ENCODE measurements around the gene LRRD1.
"Not testable (repeated sequence)": the region's sequence is repeated elsewhere in the genome, so short reads cannot be mapped to it uniquely, and the experiment has no call there.

Gene LRRD1

DNA sequence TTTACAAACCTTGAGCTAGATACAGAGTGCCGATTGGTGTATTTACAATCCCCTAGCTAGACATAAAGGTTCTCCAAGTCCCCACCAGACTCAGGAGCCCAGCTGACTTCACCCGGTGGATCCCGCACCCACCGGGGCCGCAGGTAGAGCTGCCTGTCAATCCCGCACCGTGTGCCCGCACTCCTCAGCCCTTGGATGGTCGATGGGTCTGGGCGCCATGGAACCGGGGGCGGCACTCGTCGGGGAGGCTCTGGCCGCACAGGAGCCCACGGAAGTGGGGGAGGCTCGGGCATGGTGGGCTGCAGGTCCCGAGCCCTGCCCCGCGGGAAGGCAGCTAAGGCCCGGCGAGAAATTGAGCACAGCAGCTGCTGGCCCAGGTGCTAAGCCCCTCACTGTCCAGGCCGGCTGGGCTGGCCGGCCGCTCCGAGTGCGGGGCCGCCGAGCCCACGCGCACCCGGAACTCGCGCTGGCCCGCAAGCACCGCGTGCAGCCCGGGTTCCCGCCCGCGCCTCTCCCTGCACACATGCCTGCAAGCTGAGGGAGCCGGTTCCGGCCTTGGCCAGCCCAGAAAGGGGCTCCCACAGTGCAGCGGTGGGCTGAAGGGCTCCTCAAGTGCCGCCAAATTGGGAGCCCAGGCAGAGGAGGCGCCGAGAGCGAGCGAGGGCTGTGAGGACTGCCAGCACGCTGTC, 35.6 kb downstream of the LRRD1 start:
- FAIRE-seq; DNase-seq (ENCODE audit: extremely low spot score, insufficient read length, low read depth): not testable (repeated sequence)

DNA sequence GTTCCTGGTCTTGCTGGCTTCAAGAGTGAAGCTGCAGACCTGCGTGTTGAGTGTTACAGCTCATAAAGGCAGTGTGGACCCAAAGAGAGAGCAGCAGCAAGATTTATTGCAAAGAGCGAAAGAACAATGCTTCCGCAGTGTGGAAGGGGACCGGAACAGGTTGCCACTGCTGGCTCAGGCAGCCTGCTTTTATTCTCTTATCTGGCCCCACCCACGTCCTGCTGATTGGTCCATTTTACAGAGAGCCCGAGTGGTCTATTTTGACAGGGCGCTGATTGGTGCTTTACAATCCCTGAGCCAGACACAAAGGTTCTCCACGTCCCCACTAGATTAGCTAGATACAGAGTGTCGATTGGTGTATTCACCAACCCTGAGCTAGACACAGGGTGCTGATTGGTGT, 36.2 kb downstream of the LRRD1 start:
- FAIRE-seq; DNase-seq (ENCODE audit: extremely low spot score, insufficient read length, low read depth): not testable (repeated sequence)

GRCh38 chr7:92141161-92141560, 37.8 kb downstream of the LRRD1 start:
- no peak for DNase-seq (ENCODE audit: extremely low spot score, insufficient read length, low read depth)
- no peak for FAIRE-seq

GRCh38 chr7:92137557-92137956, 41.4 kb downstream of the LRRD1 start:
- no peak for DNase-seq (ENCODE audit: extremely low spot score, insufficient read length, low read depth)
- no peak for FAIRE-seq

- DNase-seq (ENCODE audit: extremely low spot score, insufficient read length, low read depth) (peak; percentile 12), FAIRE-seq (no peak)
These were observed 43.7 kb downstream of the LRRD1 start for GRCh38 chr7:92135052-92135889.

- peak; percentile 87 for DNase-seq (ENCODE audit: extremely low spot score, insufficient read length, low read depth)
- FAIRE-seq, result peak; percentile 80
These were observed 44.5 kb downstream of the LRRD1 start, which contains the start of gene CYP51A1 for GRCh38 chr7:92134271-92135051. Gene CYP51A1, minus strand, starts transcription at chr7:92134477. Its CDS starts 113 bp downstream, at chr7:92134364.

DNA sequence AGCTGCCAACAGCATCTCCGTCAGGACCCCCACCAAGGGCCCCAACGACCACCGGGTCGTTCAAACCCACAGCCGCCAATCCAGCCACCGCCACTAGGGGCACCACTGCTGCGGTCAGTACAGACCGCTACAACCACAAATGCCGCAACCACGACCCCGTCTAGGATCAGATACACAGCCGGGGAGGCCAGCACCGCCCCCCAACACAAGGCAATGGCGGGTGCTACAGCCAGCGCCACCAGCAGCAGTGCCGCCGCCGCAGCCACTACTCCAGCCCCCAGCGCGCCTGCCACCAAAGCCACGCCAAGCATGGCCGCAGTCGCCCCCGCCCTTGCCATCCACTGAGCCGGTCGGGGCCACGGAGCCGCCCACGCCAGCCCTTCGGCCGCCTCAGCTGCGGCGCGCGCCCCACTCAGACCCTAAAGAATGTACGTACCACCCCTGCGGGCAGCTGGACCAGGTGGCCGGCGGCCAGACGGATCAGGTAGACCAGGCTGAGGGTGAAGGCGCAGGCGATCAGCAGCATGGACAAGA, 45.1 kb downstream of the LRRD1 start:
- FAIRE-seq, result no peak
- peak; percentile 17 for DNase-seq (ENCODE audit: extremely low spot score, insufficient read length, low read depth)

DNA sequence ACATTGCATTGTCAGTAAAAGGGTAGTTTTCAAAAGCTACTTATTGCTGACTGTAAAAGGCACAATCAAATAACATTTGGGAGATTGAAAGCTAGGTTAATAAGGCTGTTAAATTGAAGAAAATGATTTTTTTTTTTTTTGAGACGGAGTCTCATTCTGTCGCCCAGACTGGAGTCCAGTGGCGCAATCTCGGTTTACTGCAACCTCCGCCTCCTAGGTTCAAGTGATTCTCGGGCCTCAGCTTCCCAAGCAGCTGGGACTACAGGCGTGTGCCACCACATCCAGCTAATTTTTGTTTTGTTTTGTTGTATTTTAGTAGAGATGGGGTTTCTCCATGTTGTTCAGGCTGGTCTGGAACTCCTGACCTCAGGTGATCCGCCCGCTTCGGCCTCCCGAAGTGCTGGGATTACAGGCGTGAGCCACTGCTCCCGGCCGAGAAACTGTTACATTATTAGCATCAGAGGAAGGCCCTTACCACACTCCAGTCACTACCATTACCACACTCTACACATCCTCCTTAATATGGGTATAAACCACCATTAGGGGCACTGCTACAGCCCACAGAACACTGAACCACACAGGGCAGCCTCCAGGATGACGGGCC, 45.7 kb downstream of the LRRD1 start:
- DNase-seq (ENCODE audit: extremely low spot score, insufficient read length, low read depth) (no peak), FAIRE-seq (no peak)

GRCh38 chr7:92131764-92132330, 47.1 kb downstream of the LRRD1 start:
- FAIRE-seq (no peak), DNase-seq (ENCODE audit: extremely low spot score, insufficient read length, low read depth) (no peak)

DNA sequence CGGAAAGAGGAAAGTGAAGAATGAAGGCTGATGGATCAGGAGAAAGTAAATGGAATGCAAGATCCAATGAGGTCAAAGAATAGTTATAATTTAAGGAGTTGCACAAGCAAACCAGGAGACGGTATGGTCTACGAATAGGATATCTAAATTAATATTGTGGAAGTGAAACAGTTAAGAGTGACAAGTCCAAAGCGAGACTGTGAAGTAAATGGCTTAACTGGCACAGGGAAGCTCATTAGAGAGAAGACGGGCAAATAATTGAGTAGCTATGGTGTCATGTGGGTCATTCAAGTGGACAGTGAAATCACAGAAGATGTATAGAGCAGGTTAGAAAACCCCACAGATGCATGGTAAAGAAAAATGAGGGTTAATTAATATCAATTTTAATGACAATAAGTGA, 47.8 kb downstream of the LRRD1 start:
- FAIRE-seq (no peak), DNase-seq (ENCODE audit: extremely low spot score, insufficient read length, low read depth) (no peak)

GRCh38 chr7:92121681-92122080, 57.3 kb downstream of the LRRD1 start:
- DNase-seq (ENCODE audit: extremely low spot score, insufficient read length, low read depth) (no peak), FAIRE-seq (no peak)

- DNase-seq (ENCODE audit: extremely low spot score, insufficient read length, low read depth), result no peak
- FAIRE-seq, result peak; percentile 5
These were observed 59.7 kb downstream of the LRRD1 start for GRCh38 chr7:92119213-92119759.

DNA sequence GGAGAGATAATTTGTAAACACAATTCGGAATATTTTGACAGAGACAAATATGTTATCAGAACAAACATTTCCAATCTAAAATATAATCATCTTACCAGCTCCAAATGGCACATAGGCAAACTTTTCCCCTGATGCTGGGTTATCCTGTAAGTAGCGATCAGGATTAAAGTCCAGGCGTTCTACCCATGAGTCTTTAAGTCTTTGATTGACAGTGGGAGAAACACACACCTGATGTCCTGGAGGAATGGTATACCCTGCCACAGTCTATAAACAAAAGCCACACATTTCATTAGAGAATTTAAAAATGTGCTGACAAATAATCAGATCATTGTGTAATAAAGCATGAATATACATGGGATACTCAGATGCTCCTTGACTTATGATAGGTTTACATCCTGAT, 62.0 kb downstream of the LRRD1 start:
- FAIRE-seq, result no peak
- no peak for DNase-seq (ENCODE audit: extremely low spot score, insufficient read length, low read depth)

- DNase-seq (ENCODE audit: extremely low spot score, insufficient read length, low read depth) (no peak), FAIRE-seq (no peak)
These were observed 63.1 kb downstream of the LRRD1 start for GRCh38 chr7:92115821-92116220.

GRCh38 chr7:92110857-92111256, 68.1 kb downstream of the LRRD1 start:
- DNase-seq (ENCODE audit: extremely low spot score, insufficient read length, low read depth), result no peak
- FAIRE-seq, result no peak

DNA sequence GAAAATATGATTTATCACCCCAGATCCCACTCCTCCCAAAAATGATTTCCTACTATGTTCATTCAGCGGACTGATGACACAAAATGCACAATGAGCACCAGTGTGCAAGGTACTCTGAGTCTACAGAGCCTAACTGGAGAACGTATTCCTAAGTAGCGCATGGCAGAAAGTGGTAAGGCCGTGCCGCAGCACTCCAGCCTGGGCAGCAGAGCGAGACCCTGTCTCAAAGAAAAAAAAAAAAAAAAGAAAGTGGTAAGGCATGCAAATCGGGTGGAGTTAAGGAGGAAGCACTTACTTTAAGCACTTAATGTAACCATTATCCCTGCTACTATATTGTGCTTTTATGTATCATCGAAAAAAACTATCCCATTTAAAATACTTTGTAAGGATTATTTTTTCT, 70.1 kb downstream of the LRRD1 start:
- DNase-seq (ENCODE audit: extremely low spot score, insufficient read length, low read depth) (no peak), FAIRE-seq (no peak)

GRCh38 chr7:92102862-92103261, 76.1 kb downstream of the LRRD1 start:
- not testable (repeated sequence) for DNase-seq (ENCODE audit: extremely low spot score, insufficient read length, low read depth); FAIRE-seq

DNA sequence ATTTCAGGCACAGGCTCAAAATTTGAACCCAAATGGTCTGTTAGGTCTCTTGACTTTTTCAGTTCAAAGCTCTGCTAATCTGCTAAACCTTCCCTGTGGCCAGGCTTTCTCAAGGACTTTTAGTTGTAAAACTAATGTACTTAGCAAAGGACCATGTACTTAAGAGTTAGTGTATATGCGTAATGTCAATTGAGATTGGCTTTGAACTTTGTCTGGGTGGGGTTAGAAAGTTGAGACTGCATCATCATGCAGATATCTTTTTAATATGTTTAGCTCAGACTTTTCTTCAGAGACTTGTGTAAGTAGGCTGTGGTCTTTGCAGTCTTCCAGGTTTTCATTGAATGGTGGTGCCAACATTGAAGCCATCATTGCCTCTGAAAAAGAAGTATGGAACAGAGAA, 78.4 kb downstream of the LRRD1 start:
- FAIRE-seq (no peak), DNase-seq (ENCODE audit: extremely low spot score, insufficient read length, low read depth) (no peak)

DNA sequence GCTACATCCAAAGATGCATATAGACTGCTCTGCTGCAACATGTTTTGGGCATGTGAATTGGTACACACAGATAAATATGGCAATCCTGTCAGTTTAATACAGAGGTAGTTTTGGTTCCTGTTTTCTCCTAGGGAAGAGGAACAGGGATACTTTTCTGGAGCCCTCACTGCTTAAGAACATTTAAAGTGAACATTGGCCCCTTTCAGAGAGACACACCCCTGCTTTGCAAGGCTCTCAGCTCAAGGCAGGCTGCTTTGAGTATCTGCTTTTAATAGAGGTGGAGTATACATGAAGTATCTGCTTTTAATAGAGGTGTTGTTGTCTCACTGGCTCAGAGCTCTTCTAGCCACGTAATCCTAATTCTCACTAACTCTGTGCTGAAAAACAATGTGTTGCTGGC, 83.6 kb downstream of the LRRD1 start:
- DNase-seq (ENCODE audit: extremely low spot score, insufficient read length, low read depth), result no peak
- no peak for FAIRE-seq

Data from GM18507 (cell line).